Endothelial cell of hepatic sinusoid (primary cell): ENCODE data around the gene C16orf89.
"Not testable (repeated sequence)": the region's sequence is repeated elsewhere in the genome, so short reads cannot be mapped to it uniquely, and the experiment has no call there.

Experiments
- in situ Hi-C: cut with HindIII; loops from 2 replicates; pipeline ENCODE4 v1.10.0; 2017; ENCODE audit warnings: low sequenced_read_pairs

The C16orf89 gene

GRCh38 chr16:5065813-5066212 lies at the start of gene C16orf89:
TSS of gene C16orf89 (minus strand) at chr16:5065956. CDS start at chr16:5065908, 48 bp downstream.
- in situ Hi-C loops: no loop called here

GRCh38 chr16:5110933-5111332 lies 45.2 kb upstream of the C16orf89 start:
- in situ Hi-C loops: not testable (repeated sequence)

GRCh38 chr16:5108505-5109158 lies 42.9 kb upstream of the C16orf89 start:
- in situ Hi-C loops: no loop called here

GRCh38 chr16:5105039-5105438 lies 39.3 kb upstream of the C16orf89 start:
- in situ Hi-C loops: not testable (repeated sequence)

- in situ Hi-C loops: not testable (repeated sequence)
These were observed 37.7 kb upstream of the C16orf89 start for GRCh38 chr16:5103296-5104032.

- in situ Hi-C loops: not testable (repeated sequence)
These were observed 33.4 kb upstream of the C16orf89 start for GRCh38 chr16:5099174-5099573.

GRCh38 chr16:5098221-5099159 lies 32.7 kb upstream of the C16orf89 start:
- in situ Hi-C loops: not testable (repeated sequence)

- in situ Hi-C loops: not testable (repeated sequence)
These were observed 31.9 kb upstream of the C16orf89 start, which contains the start of gene EEF2KMT for GRCh38 chr16:5097470-5098220. TSS of gene EEF2KMT (minus strand) at chr16:5097795. CDS start at chr16:5097739, 56 bp downstream.

- in situ Hi-C loops: not testable (repeated sequence)
These were observed 31.3 kb upstream of the C16orf89 start for GRCh38 chr16:5097061-5097469.

GRCh38 chr16:5096437-5097060 lies 30.8 kb upstream of the C16orf89 start:
- in situ Hi-C loops: not testable (repeated sequence)

GRCh38 chr16:5095145-5095830 lies 29.5 kb upstream of the C16orf89 start:
- in situ Hi-C loops: not testable (repeated sequence)

- in situ Hi-C loops: not testable (repeated sequence)
These were observed 28.0 kb upstream of the C16orf89 start for GRCh38 chr16:5093746-5094145.

GRCh38 chr16:5093081-5093480 lies 27.3 kb upstream of the C16orf89 start:
- in situ Hi-C loops: not testable (repeated sequence)

GRCh38 chr16:5090592-5090991 lies 24.8 kb upstream of the C16orf89 start:
- in situ Hi-C loops: not testable (repeated sequence)

GRCh38 chr16:5089911-5090555 lies 24.3 kb upstream of the C16orf89 start:
- in situ Hi-C loops: not testable (repeated sequence)

- in situ Hi-C loops: not testable (repeated sequence)
These were observed 23.2 kb upstream of the C16orf89 start for GRCh38 chr16:5088936-5089335.

GRCh38 chr16:5088086-5088790 lies 22.5 kb upstream of the C16orf89 start:
- in situ Hi-C loops: not testable (repeated sequence)

GRCh38 chr16:5085716-5086115 lies 20.0 kb upstream of the C16orf89 start:
- in situ Hi-C loops: not testable (repeated sequence)
